HepG2 (cell line): ENCODE data around the gene CDK6. TPM values are rescaled to one million over a fixed set of nuclear protein-coding genes. Genes with fewer than 3 reads are reported as not detected.

Experiments used
- ATAC-seq: fragments of 200-7000 bp; cut with Tn5 transposase; 3 replicates; pipeline ENCODE4 v1.9.1; 2020; ENCODE audit warnings: mild to moderate bottlenecking, moderate library complexity
- BruUV-seq: library from RNA; stranded (reverse); fragments of 400-500 nt; replicated peaks from 2 replicates; lab custom pipeline; 2021; lab: Mats Ljungman, UMichigan
- CTCF ChIA-PET: fragments of 300-600 bp; formaldehyde crosslinking; extraction: SDS; loops from one replicate; lab custom pipeline; 2021; ENCODE audit warnings: low total read pairs, inconsistent platforms, low intra/inter-chr PET ratio; lab: Yijun Ruan, JAX
- POLR2A ChIA-PET: fragments of 350-600 bp; sonication (Branson Sonifier 250); formaldehyde crosslinking; loops from one replicate; lab custom pipeline; 2020; ENCODE audit warnings: antibody characterized with exemption, inconsistent platforms; lab: Yijun Ruan, JAX
- DNase-seq: peaks from one replicate; pipeline ENCODE4 v3.0.0-alpha.2; 2015; ENCODE audit warnings: low spot score
- FAIRE-seq: peaks from 3 replicates; lab custom pipeline; 2011; peaks lifted over from hg19 to GRCh38; lab: Jason Lieb, UNC
- H2AFZ ChIP-seq: one replicate; pipeline ENCODE4 v1.6.1; 2011; ENCODE audit warnings: low read length, inconsistent platforms
- H3K27ac ChIP-seq: fragments of 300-600 bp; 3 replicates; pipeline ENCODE4 v1.8.0; 2011; ENCODE audit warnings: mixed run types, mild to moderate bottlenecking, mixed read lengths, low read length, inconsistent platforms; ENCODE audit not compliant: insufficient read depth; ENCODE audit errors: extremely low read length
- H3K27me3 ChIP-seq, 2 experiments: fragments of 200-600 bp in 1 of 2; 2 replicates in 1 of 2; 3 replicates in 1 of 2; pipeline versions ENCODE4 v1.6.0 to v1.8.0; 2011; ENCODE audit warnings: low read length in 2 of 2, mild to moderate bottlenecking in 2 of 2, moderate library complexity in 2 of 2, inconsistent platforms in 1 of 2; ENCODE audit not compliant: insufficient read depth in 2 of 2, control insufficient read depth in 1 of 2
- H3K36me3 ChIP-seq, 2 experiments: fragments of 200-600 bp in 1 of 2; replicated peaks in 1 of 2; 2 replicates in 1 of 2; 3 replicates in 1 of 2; pipeline versions ENCODE4 v1.5.1 to v1.8.0; 2011; ENCODE audit warnings: low read length in 2 of 2, inconsistent platforms in 1 of 2; ENCODE audit not compliant: insufficient read depth in 2 of 2, control insufficient read depth in 1 of 2
- H3K4me1 ChIP-seq: 2 replicates; pipeline ENCODE4 v1.5.1; 2012; ENCODE audit warnings: low read length, inconsistent platforms; ENCODE audit not compliant: insufficient read depth
- H3K4me2 ChIP-seq: 2 replicates; pipeline ENCODE4 v1.6.0; 2011; ENCODE audit warnings: low read depth, low read length, inconsistent platforms
- H3K4me3 ChIP-seq, 3 experiments: fragments of 200-600 bp in 1 of 3; sonication (generic), shearing (Covaris generic) in 1 of 3; replicated peaks in 1 of 3; 2 replicates each; pipeline ENCODE4 v1.5.1; 2011 to 2016; ENCODE audit warnings: low read length in 3 of 3, inconsistent platforms in 2 of 3, low read depth in 2 of 3, mild to moderate bottlenecking in 2 of 3, control low read depth in 1 of 3, mixed read lengths in 1 of 3; ENCODE audit not compliant: insufficient read depth in 1 of 3
- H3K79me2 ChIP-seq: one replicate; pipeline ENCODE4 v1.6.1; 2011; ENCODE audit warnings: low read length, inconsistent platforms; ENCODE audit not compliant: insufficient read depth
- H3K9ac ChIP-seq: 2 replicates; pipeline ENCODE4 v1.6.0; 2011; ENCODE audit warnings: mild to moderate bottlenecking, low read depth, low read length, inconsistent platforms; ENCODE audit not compliant: insufficient read depth
- H3K9me3 ChIP-seq: 2 replicates; pipeline ENCODE4 v1.5.1; 2012; ENCODE audit warnings: mild to moderate bottlenecking, low read length
- H4K20me1 ChIP-seq: 2 replicates; pipeline ENCODE4 v1.6.0; 2011; ENCODE audit warnings: inconsistent platforms, mild to moderate bottlenecking, low read length, moderate library complexity; ENCODE audit not compliant: insufficient read depth
- FOXA1 ChIP-seq, 2 experiments: fragments of 450-650 bp in 1 of 2; sonication (generic) in 1 of 2; formaldehyde crosslinking in 1 of 2; IDR thresholded peaks; 2 replicates each; pipeline versions ENCODE4 v1.4.0 to v1.6.1; 2016 to 2020; ENCODE audit warnings: missing genetic modification reagents in 1 of 2
- FOXJ3 ChIP-seq: sonication (generic); formaldehyde crosslinking; IDR thresholded peaks from 2 replicates; pipeline ENCODE4 v1.4.0; 2020; ENCODE audit warnings: missing genetic modification reagents, mild to moderate bottlenecking, borderline replicate concordance
- GATAD2A ChIP-seq: IDR thresholded peaks from 2 replicates; pipeline ENCODE4 v1.6.1; 2016
- NFYB ChIP-seq: sonication (generic); formaldehyde crosslinking; IDR thresholded peaks from 2 replicates; pipeline ENCODE4 v1.4.0; 2020; ENCODE audit warnings: missing genetic modification reagents
- RCOR2 ChIP-seq: IDR thresholded peaks from 2 replicates; pipeline ENCODE4 v1.6.1; 2016; ENCODE audit warnings: missing biosample characterization, missing genetic modification reagents
- SIX1 ChIP-seq: sonication (generic); formaldehyde crosslinking; IDR thresholded peaks from 2 replicates; pipeline ENCODE4 v1.4.0; 2020; ENCODE audit warnings: missing genetic modification reagents, borderline replicate concordance
- ZBTB7A ChIP-seq: sonication (generic); formaldehyde crosslinking; IDR thresholded peaks from 2 replicates; pipeline ENCODE4 v1.8.0; 2022; ENCODE audit warnings: mild to moderate bottlenecking, missing genetic modification reagents
- ZMYM3 ChIP-seq: sonication (generic); formaldehyde crosslinking; IDR thresholded peaks from 2 replicates; pipeline ENCODE4 v1.5.1; 2020; ENCODE audit warnings: mild to moderate bottlenecking, missing genetic modification reagents
- ZNF264 ChIP-seq: sonication (generic); formaldehyde crosslinking; IDR thresholded peaks from 2 replicates; pipeline ENCODE4 v1.4.0; 2020; ENCODE audit warnings: missing genetic modification reagents
- ZNF292 ChIP-seq: sonication (generic); formaldehyde crosslinking; IDR thresholded peaks from 2 replicates; pipeline ENCODE4 v1.8.1; 2022; ENCODE audit warnings: mild to moderate bottlenecking, low read depth, missing genetic modification reagents, borderline replicate concordance
- ZSCAN25 ChIP-seq: sonication (generic); formaldehyde crosslinking; IDR thresholded peaks from 2 replicates; pipeline ENCODE4 v1.8.0; 2022; ENCODE audit warnings: mild to moderate bottlenecking, missing genetic modification reagents
- WGBS: methylation state at CpG from one replicate; pipeline ENCODE4 v1.1.6; 2017; ENCODE audit warnings: low lambda C conversion rate; 5-methylcytosine and 5-hydroxymethylcytosine counted together
- in situ Hi-C: cut with HindIII; loops from 2 replicates; pipeline ENCODE4 v1.10.0; 2017; ENCODE audit warnings: low pct_unique_long_range_greater_than_20kb; ENCODE audit not compliant: extremely low pct_ligation_motif_present
- intact Hi-C: fragments of 100-400 bp; cut with micrococcal nuclease; formaldehyde crosslinking; loops from one replicate; pipeline ENCODE4 v1.10.0; 2022; ENCODE audit not compliant: unreplicated experiment
- polyA plus RNA-seq, 8 experiments: library from polyadenylated mRNA; depleted of rRNA in 3 of 8; stranded (reverse) in 7 of 8; unstranded in 1 of 8; fragments of >200 nt; fragmentation: Illumina TruSeq in 4 of 8; extraction: Trizol in 4 of 8; gene quantifications; 2 replicates each; pipeline versions ENCODE4 v1.2.1 to v1.2.3, GENCODE V29; 2011 to 2016; ENCODE audit warnings: low read depth in 4 of 8, missing spikeins in 1 of 8, mixed read lengths in 1 of 8; ENCODE audit not compliant: insufficient read depth in 1 of 8
- total RNA-seq, 5 experiments: library from RNA; depleted of rRNA; stranded (reverse); fragments of >200 nt; fragmentation: Illumina TruSeq; extraction: Trizol; gene quantifications; 2 replicates each; pipeline ENCODE4 v1.2.3, GENCODE V29; 2016; ENCODE audit warnings: low read depth in 1 of 5
- TF ChIP-seq, protein P1 (sequence below): sonication (generic); IDR thresholded peaks from 2 replicates; pipeline ENCODE4 v1.6.1; 2016; ENCODE audit warnings: low read depth, borderline replicate concordance
- TF ChIP-seq, protein P2 (sequence below): sonication (generic); formaldehyde crosslinking; IDR thresholded peaks from 2 replicates; pipeline ENCODE4 v1.5.0; 2020; ENCODE audit warnings: mild to moderate bottlenecking, missing genetic modification reagents, borderline replicate concordance

CDK6 gene
- total and polyA plus RNA-seq, 2 of the 13 experiments (the other 11 are each of a cell fraction or from before 2014, with no cell fraction given): 34.6 to 90.8 TPM

DNA sequence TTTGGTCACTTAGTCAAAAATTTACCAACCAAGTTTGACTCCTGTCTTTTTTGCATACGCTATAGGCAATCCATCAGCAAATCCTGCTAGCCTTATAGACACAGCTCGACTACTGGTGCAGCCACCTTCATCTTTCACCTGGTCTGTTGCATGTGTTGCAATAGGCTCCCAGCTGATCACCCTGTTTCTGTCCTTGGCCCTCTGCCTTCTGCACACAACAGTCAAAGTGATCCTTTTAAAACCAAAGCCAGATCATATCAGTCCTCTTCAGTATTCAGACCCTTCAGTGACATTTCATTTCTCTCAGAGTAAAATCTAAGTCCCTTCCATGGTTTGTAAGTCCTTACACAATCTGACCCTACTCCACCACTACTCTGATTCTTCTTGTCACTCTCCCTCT, 10.9 kb upstream of the CDK6 start (continued):
- TF ChIP-seq FOXA1 (IDR thresholded peaks at IDR 0.05) (no peak), FOXA1 (CRISPR knock-in tag; IDR thresholded peaks at IDR 0.05) (0 out of 2 replicates have a peak, but pooled peaks have one; percentile 12), GATAD2A (CRISPR knock-in tag) (peak; percentile 44; the same call in 1 of the 2 replicates), SIX1 (CRISPR knock-in tag) (no peak), ZNF292 (peak; percentile 33; the same call in 1 of the 2 replicates), ZMYM3 (CRISPR knock-in tag) (0 out of 2 replicates have a peak, but pooled peaks have one; percentile 16), FOXJ3 (CRISPR knock-in tag) (peak; percentile 56; the same call in 1 of the 2 replicates), RCOR2 (0 out of 2 replicates have a peak, but pooled peaks have one; percentile 19), ZSCAN25 (CRISPR knock-in tag) (0 out of 2 replicates have a peak, but pooled peaks have one; percentile 44), ZNF264 (CRISPR knock-in tag) (peak; percentile 56; the same call in 1 of the 2 replicates)
- TF ChIP-seq, protein P1, sequence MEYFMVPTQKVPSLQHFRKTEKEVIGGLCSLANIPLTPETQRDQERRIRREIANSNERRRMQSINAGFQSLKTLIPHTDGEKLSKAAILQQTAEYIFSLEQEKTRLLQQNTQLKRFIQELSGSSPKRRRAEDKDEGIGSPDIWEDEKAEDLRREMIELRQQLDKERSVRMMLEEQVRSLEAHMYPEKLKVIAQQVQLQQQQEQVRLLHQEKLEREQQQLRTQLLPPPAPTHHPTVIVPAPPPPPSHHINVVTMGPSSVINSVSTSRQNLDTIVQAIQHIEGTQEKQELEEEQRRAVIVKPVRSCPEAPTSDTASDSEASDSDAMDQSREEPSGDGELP: peak; percentile 97
- TF ChIP-seq, protein P2, sequence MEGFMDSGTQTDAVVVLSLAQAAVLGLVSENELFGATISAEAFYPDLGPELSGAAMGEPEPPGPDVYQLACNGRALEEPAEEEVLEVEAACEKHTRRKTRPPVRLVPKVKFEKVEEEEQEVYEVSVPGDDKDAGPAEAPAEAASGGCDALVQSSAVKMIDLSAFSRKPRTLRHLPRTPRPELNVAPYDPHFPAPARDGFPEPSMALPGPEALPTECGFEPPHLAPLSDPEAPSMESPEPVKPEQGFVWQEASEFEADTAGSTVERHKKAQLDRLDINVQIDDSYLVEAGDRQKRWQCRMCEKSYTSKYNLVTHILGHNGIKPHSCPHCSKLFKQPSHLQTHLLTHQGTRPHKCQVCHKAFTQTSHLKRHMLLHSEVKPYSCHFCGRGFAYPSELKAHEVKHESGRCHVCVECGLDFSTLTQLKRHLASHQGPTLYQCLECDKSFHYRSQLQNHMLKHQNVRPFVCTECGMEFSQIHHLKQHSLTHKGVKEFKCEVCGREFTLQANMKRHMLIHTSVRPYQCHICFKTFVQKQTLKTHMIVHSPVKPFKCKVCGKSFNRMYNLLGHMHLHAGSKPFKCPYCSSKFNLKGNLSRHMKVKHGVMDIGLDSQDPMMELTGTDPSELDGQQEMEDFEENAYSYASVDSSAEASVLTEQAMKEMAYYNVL (CRISPR knock-in tag): peak; percentile 51; the same call in 1 of the 2 replicates

DNA sequence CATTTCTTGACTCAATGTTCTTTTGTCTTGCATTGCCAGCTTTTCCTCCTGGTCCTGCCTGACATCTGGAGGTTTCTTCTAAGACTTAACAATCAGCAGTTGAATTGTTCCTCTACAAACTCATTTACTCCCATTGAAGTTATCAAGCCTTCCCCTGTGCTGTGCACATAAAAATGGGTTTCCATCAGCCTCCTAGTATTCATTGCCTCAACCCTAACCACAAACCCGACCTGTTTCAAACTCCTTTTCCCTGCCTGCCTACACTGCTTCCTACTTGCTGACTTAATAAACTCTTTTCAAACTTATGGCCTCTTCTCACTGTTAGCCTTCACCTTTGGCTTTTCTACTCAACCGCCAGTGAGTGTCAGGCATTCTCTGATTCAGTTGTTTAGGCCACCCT, 9.4 kb upstream of the CDK6 start:
- Histone ChIP-seq H2AFZ (no peak overlapping the region), H3K4me1 (peaks cover 32% of the 10 kb centered on the region), H3K27ac (no peak overlapping the region), H3K79me2 (no peaks in the 10 kb centered on the region), H3K4me2 (no peak overlapping the region), H3K9me3 (no peaks in the 10 kb centered on the region), H3K9ac (no peak overlapping the region), H4K20me1 (no peaks in the 10 kb centered on the region), H3K27me3 (no peaks in the 10 kb centered on the region), H3K36me3 (no peaks in the 10 kb centered on the region), H3K4me3 (no peak overlapping the region)
- intact Hi-C loops (no loop called here), in situ Hi-C loops (no loop called here)
- POLR2A ChIA-PET: no interaction called here
- CTCF ChIA-PET: no interaction called here
- TF ChIP-seq ZBTB7A (CRISPR knock-in tag) (no peak), NFYB (CRISPR knock-in tag) (no peak)
- ATAC-seq (no peak), FAIRE-seq (no peak), DNase-seq (no peak)
- no TSS peak for BruUV-seq
- 71% methylated on average over 2 of the region's 2 CpGs for WGBS
